ENCODE measurements around the gene TP63. TPM values are rescaled to one million over a fixed set of nuclear protein-coding genes. Genes with fewer than 3 reads are reported as not detected.

TP63 gene
- total and polyA plus RNA-seq, 2 experiments from 2014 or later, result not detected

- TF ChIP-seq CTCF (conservative IDR thresholded peaks at IDR 0.05; ENCODE audit: low read depth in 2 of 2), result no peak
- no peak for TF ChIP-seq EZH2phosphoT487 (IDR thresholded peaks at IDR 0.05; ENCODE audit: unreplicated experiment)
- TF ChIP-seq STAT1 (IDR thresholded peaks at IDR 0.05; ENCODE audit: unreplicated experiment), result no peak
- no peak for TF ChIP-seq EZH2 (IDR thresholded peaks at IDR 0.05; ENCODE audit: low read depth, unreplicated experiment)
- TF ChIP-seq NANOG (IDR thresholded peaks at IDR 0.05; ENCODE audit: borderline replicate concordance), result no peak
- TF ChIP-seq POLR2AphosphoS5 (IDR thresholded peaks at IDR 0.05; ENCODE audit: low read depth), result no peak
- TF ChIP-seq ETS1 (IDR thresholded peaks at IDR 0.05), result no peak
Measured at GRCh38 chr3:189737071-189737470, 105.9 kb downstream of the TP63 start (continued).

- H3K4me1 Mint-ChIP-seq, result peaks cover 9% of the 10 kb centered on the region; the same call in 2 of the 3 replicates
- ATAC-seq (no peak), DNase-seq (ENCODE audit: low spot score) (no peak)
- Histone ChIP-seq H3K4me3 (no peak overlapping the region), H3K79me2 (replicated peaks; ENCODE audit: insufficient read depth) (no peaks in the 10 kb centered on the region), H4K20me1 (replicated peaks; ENCODE audit: insufficient read depth) (no peaks in the 10 kb centered on the region), H3F3A (replicated peaks; ENCODE audit: low read depth) (no peaks in the 10 kb centered on the region), H3K27ac (ENCODE audit: low read depth) (no peak overlapping the region), H3K27me3 (ENCODE audit: insufficient read depth) (no peaks in the 10 kb centered on the region), H3K4me2 (no peak overlapping the region), H3K36me3 (ENCODE audit: insufficient read depth) (no peaks in the 10 kb centered on the region), H3K4me1 (ENCODE audit: insufficient read depth) (peaks cover 6% of the 10 kb centered on the region; the same call in 1 of the 2 replicates), H2AFZ (no peak overlapping the region), H3K9me2 (ENCODE audit: insufficient read depth) (no peaks in the 10 kb centered on the region)
- no peak overlapping the region for H3K4me3 Mint-ChIP-seq
- H3K27ac Mint-ChIP-seq, result no peak overlapping the region
- H3K27me3 Mint-ChIP-seq (ENCODE audit: insufficient read depth, low read depth, poor library complexity), result peaks cover 5% of the 10 kb centered on the region
- H3K36me3 Mint-ChIP-seq (ENCODE audit: low read depth), result no peaks in the 10 kb centered on the region
- H3K9me3 Mint-ChIP-seq, result no peaks in the 10 kb centered on the region
- TF ChIP-seq CTCF (conservative IDR thresholded peaks at IDR 0.05; ENCODE audit: low read depth in 2 of 2), result no peak
- TF ChIP-seq STAT1 (IDR thresholded peaks at IDR 0.05; ENCODE audit: unreplicated experiment), result no peak
- no peak for TF ChIP-seq CREB1 (CRISPR knock-in tag; IDR thresholded peaks at IDR 0.05; ENCODE audit: low read depth)
- no peak for TF ChIP-seq EZH2phosphoT487 (IDR thresholded peaks at IDR 0.05; ENCODE audit: unreplicated experiment)
- TF ChIP-seq ZNF114 (CRISPR knock-in tag; IDR thresholded peaks at IDR 0.05), result no peak
- TF ChIP-seq, protein P1, sequence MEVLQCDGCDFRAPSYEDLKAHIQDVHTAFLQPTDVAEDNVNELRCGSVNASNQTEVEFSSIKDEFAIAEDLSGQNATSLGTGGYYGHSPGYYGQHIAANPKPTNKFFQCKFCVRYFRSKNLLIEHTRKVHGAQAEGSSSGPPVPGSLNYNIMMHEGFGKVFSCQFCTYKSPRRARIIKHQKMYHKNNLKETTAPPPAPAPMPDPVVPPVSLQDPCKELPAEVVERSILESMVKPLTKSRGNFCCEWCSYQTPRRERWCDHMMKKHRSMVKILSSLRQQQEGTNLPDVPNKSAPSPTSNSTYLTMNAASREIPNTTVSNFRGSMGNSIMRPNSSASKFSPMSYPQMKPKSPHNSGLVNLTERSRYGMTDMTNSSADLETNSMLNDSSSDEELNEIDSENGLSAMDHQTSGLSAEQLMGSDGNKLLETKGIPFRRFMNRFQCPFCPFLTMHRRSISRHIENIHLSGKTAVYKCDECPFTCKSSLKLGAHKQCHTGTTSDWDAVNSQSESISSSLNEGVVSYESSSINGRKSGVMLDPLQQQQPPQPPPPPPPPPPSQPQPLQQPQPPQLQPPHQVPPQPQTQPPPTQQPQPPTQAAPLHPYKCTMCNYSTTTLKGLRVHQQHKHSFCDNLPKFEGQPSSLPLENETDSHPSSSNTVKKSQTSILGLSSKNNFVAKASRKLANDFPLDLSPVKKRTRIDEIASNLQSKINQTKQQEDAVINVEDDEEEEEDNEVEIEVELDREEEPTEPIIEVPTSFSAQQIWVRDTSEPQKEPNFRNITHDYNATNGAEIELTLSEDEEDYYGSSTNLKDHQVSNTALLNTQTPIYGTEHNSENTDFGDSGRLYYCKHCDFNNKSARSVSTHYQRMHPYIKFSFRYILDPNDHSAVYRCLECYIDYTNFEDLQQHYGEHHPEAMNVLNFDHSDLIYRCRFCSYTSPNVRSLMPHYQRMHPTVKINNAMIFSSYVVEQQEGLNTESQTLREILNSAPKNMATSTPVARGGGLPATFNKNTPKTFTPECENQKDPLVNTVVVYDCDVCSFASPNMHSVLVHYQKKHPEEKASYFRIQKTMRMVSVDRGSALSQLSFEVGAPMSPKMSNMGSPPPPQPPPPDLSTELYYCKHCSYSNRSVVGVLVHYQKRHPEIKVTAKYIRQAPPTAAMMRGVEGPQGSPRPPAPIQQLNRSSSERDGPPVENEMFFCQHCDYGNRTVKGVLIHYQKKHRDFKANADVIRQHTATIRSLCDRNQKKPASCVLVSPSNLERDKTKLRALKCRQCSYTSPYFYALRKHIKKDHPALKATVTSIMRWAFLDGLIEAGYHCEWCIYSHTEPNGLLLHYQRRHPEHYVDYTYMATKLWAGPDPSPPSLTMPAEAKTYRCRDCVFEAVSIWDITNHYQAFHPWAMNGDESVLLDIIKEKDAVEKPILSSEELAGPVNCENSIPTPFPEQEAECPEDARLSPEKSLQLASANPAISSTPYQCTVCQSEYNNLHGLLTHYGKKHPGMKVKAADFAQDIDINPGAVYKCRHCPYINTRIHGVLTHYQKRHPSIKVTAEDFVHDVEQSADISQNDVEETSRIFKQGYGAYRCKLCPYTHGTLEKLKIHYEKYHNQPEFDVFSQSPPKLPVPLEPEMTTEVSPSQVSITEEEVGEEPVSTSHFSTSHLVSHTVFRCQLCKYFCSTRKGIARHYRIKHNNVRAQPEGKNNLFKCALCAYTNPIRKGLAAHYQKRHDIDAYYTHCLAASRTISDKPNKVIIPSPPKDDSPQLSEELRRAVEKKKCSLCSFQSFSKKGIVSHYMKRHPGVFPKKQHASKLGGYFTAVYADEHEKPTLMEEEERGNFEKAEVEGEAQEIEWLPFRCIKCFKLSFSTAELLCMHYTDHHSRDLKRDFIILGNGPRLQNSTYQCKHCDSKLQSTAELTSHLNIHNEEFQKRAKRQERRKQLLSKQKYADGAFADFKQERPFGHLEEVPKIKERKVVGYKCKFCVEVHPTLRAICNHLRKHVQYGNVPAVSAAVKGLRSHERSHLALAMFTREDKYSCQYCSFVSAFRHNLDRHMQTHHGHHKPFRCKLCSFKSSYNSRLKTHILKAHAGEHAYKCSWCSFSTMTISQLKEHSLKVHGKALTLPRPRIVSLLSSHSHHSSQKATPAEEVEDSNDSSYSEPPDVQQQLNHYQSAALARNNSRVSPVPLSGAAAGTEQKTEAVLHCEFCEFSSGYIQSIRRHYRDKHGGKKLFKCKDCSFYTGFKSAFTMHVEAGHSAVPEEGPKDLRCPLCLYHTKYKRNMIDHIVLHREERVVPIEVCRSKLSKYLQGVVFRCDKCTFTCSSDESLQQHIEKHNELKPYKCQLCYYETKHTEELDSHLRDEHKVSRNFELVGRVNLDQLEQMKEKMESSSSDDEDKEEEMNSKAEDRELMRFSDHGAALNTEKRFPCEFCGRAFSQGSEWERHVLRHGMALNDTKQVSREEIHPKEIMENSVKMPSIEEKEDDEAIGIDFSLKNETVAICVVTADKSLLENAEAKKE (CRISPR knock-in tag; IDR thresholded peaks at IDR 0.05), result no peak
- no peak for TF ChIP-seq JUNB (IDR thresholded peaks at IDR 0.05; ENCODE audit: unreplicated experiment)
- TF ChIP-seq POLR2AphosphoS5 (IDR thresholded peaks at IDR 0.05; ENCODE audit: low read depth), result no peak
- no peak for TF ChIP-seq ETS1 (IDR thresholded peaks at IDR 0.05)
- no peak for TF ChIP-seq ZNF331 (CRISPR knock-in tag; IDR thresholded peaks at IDR 0.05; ENCODE audit: low read depth)
Measured at GRCh38 chr3:189737619-189738018, 106.4 kb downstream of the TP63 start.

All from GM23338 (cell line).